OCI-LY3 (cell line): ENCODE data around the gene OSBPL3.
A peak's percentile ranks its signal among the peaks of the same experiment; 100 is the strongest.

ENCODE experiments used
- H2AFZ ChIP-seq: fragments of 200-600, 300-600 bp; shearing (Covaris generic); 2 replicates; pipeline ENCODE4 v1.6.0; 2014; ENCODE audit warnings: antibody characterized with exemption, low read depth, low read length
- H3K27ac ChIP-seq: fragments of 200-600, 300-600 bp; sonication (generic); 2 replicates; pipeline ENCODE4 v1.5.1; 2014; ENCODE audit warnings: mild to moderate bottlenecking, low read length, moderate library complexity, mixed read lengths
- H3K27me3 ChIP-seq: fragments of 200-600, 300-600 bp; sonication (generic); 2 replicates; pipeline ENCODE4 v1.6.1; 2014; ENCODE audit warnings: low read depth, low read length, mixed read lengths
- H3K36me3 ChIP-seq: fragments of 200-600, 300-600 bp; sonication (generic); replicated peaks from 2 replicates; pipeline ENCODE3; 2014; ENCODE audit warnings: low read depth, low read length, mixed read lengths
- H3K4me1 ChIP-seq: fragments of 300-600, 200-600 bp; sonication (generic); 2 replicates; pipeline ENCODE4 v1.6.1; 2014; ENCODE audit warnings: low read length, mixed read lengths
- H3K4me2 ChIP-seq: fragments of 200-600, 300-600 bp; sonication (generic); 2 replicates; pipeline ENCODE4 v1.6.1; 2014; ENCODE audit warnings: low read length, mixed read lengths
- H3K4me3 ChIP-seq: fragments of 300-600, 200-600 bp; sonication (generic); 2 replicates; pipeline ENCODE4 v1.5.1; 2014; ENCODE audit warnings: antibody characterized with exemption, mild to moderate bottlenecking, low read length, moderate library complexity
- H3K79me2 ChIP-seq: fragments of 300-600, 200-600 bp; shearing (Covaris generic); 2 replicates; pipeline ENCODE4 v1.6.1; 2014; ENCODE audit warnings: mild to moderate bottlenecking, low read length, mixed read lengths
- H3K9ac ChIP-seq: fragments of 300-600, 200-600 bp; shearing (Covaris generic); 2 replicates; pipeline ENCODE4 v1.6.0; 2014; ENCODE audit warnings: mild to moderate bottlenecking, low read length, moderate library complexity
- H3K9me3 ChIP-seq: fragments of 200-600, 300-600 bp; shearing (Covaris generic); 2 replicates; pipeline ENCODE4 v1.6.1; 2014; ENCODE audit warnings: low read length, mixed read lengths; ENCODE audit not compliant: insufficient read depth
- H4K20me1 ChIP-seq: fragments of 200-600, 300-600 bp; sonication (generic); 2 replicates; pipeline ENCODE4 v1.6.1; 2016; ENCODE audit warnings: low read length, mixed read lengths; ENCODE audit not compliant: insufficient read depth
- EZH2phosphoT487 ChIP-seq: fragments of 200-600 bp; shearing (Covaris generic); IDR thresholded peaks from 2 replicates; pipeline ENCODE4 v1.6.1; 2018; ENCODE audit warnings: antibody characterized with exemption, mixed run types, low read depth
- TF ChIP-seq, protein P1 (sequence below): fragments of 200-600, 300-600 bp; sonication (generic); IDR thresholded peaks from 2 replicates; pipeline ENCODE4 v1.5.1; 2014; ENCODE audit warnings: antibody characterized with exemption, low read length, low read depth

Gene OSBPL3

DNA sequence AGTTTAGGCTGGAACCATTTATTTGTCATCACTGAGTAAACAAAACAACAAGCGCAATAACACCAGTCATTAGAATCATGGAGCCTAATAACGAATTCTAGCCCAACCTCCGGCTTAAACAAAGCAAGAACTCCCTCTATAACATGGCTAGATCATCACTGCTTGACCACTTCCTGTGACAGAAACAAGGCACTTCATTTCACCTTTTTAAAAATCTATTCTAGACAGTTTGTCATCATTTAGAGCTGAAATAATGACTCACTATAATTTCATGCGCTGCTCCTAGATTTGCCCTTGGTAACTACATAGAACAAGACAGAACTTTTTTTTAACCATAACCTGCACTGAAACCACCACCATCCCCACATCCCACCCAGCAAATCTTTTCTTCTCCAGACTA is 81.3 kb downstream of the OSBPL3 start:
- TF ChIP-seq, protein P1, sequence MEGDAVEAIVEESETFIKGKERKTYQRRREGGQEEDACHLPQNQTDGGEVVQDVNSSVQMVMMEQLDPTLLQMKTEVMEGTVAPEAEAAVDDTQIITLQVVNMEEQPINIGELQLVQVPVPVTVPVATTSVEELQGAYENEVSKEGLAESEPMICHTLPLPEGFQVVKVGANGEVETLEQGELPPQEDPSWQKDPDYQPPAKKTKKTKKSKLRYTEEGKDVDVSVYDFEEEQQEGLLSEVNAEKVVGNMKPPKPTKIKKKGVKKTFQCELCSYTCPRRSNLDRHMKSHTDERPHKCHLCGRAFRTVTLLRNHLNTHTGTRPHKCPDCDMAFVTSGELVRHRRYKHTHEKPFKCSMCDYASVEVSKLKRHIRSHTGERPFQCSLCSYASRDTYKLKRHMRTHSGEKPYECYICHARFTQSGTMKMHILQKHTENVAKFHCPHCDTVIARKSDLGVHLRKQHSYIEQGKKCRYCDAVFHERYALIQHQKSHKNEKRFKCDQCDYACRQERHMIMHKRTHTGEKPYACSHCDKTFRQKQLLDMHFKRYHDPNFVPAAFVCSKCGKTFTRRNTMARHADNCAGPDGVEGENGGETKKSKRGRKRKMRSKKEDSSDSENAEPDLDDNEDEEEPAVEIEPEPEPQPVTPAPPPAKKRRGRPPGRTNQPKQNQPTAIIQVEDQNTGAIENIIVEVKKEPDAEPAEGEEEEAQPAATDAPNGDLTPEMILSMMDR: no peak
- no peak for TF ChIP-seq EZH2phosphoT487
- Histone ChIP-seq H3K79me2 (no peaks in the 10 kb centered on the region), H2AFZ (no peak overlapping the region), H3K9me3 (no peaks in the 10 kb centered on the region; the same call in 1 of the 2 replicates), H3K4me1 (peaks cover 26% of the 10 kb centered on the region), H3K36me3 (no peaks in the 10 kb centered on the region), H4K20me1 (peaks cover 8% of the 10 kb centered on the region), H3K4me3 (no peak overlapping the region), H3K9ac (no peak overlapping the region), H3K4me2 (no peak overlapping the region), H3K27me3 (peaks cover 12% of the 10 kb centered on the region), H3K27ac (no peak overlapping the region)

- Histone ChIP-seq H3K79me2 (no peaks in the 10 kb centered on the region), H3K4me2 (no peak overlapping the region)
Observed at GRCh38 chr7:24896031-24896501, 83.9 kb downstream of the OSBPL3 start.

GRCh38 chr7:24894429-24895221 is 85.4 kb downstream of the OSBPL3 start:
- Histone ChIP-seq H3K4me1 (peaks cover 21% of the 10 kb centered on the region), H3K9me3 (no peaks in the 10 kb centered on the region; the same call in 1 of the 2 replicates), H3K79me2 (no peaks in the 10 kb centered on the region), H3K4me3 (no peak overlapping the region), H2AFZ (no peak overlapping the region), H3K27me3 (peaks cover 12% of the 10 kb centered on the region), H3K9ac (no peak overlapping the region), H3K36me3 (no peaks in the 10 kb centered on the region), H3K27ac (no peak overlapping the region), H3K4me2 (no peak overlapping the region), H4K20me1 (peaks cover 8% of the 10 kb centered on the region)
- TF ChIP-seq, protein P1: peak; percentile 22
- no peak for TF ChIP-seq EZH2phosphoT487

More at GRCh38 chr7:24896031-24896501, 83.9 kb downstream of the OSBPL3 start:
- Histone ChIP-seq H3K27ac (no peak overlapping the region), H3K4me3 (no peak overlapping the region), H3K9me3 (no peaks in the 10 kb centered on the region; the same call in 1 of the 2 replicates), H3K27me3 (peaks cover 12% of the 10 kb centered on the region), H3K4me1 (peaks cover 31% of the 10 kb centered on the region), H2AFZ (no peak overlapping the region), H3K36me3 (no peaks in the 10 kb centered on the region), H4K20me1 (peaks cover 8% of the 10 kb centered on the region), H3K9ac (no peak overlapping the region)
- TF ChIP-seq, protein P1: no peak
- no peak for TF ChIP-seq EZH2phosphoT487

GRCh38 chr7:24891311-24891735 is 88.7 kb downstream of the OSBPL3 start:
- H4K20me1 ChIP-seq: no peaks in the 10 kb centered on the region
- no peak overlapping the region for H3K27ac ChIP-seq
- H3K4me1 ChIP-seq: peaks cover 10% of the 10 kb centered on the region; the same call in 1 of the 2 replicates
- H3K9me3 ChIP-seq: no peaks in the 10 kb centered on the region
- H3K27me3 ChIP-seq: no peaks in the 10 kb centered on the region
- H3K4me2 ChIP-seq: no peak overlapping the region
- TF ChIP-seq EZH2phosphoT487: no peak
- TF ChIP-seq, protein P1: no peak
- H3K9ac ChIP-seq: no peak overlapping the region
- no peaks in the 10 kb centered on the region for H3K79me2 ChIP-seq
- H3K4me3 ChIP-seq: no peak overlapping the region
- no peak overlapping the region for H2AFZ ChIP-seq
- no peaks in the 10 kb centered on the region for H3K36me3 ChIP-seq
